Adrenal gland (tissue), 12 donors: ENCODE data around the gene CHD1L. TPM values are rescaled to one million over a fixed set of nuclear protein-coding genes. Genes with fewer than 3 reads are reported as not detected.

ENCODE experiments used
- DNase-seq, 7 donors: peaks; one replicate each; pipeline ENCODE4 v3.0.0-alpha.2; 2019 to 2020
- H3K27ac ChIP-seq, 5 donors: fragments of 200-600 bp; sonication (generic) in 4 of 5; 1 replicate in 3 of 5; 2 replicates in 2 of 5; pipeline versions ENCODE4 v1.5.1 to v1.8.0; 2016 to 2020; ENCODE audit warnings: mild to moderate bottlenecking in 1 of 5
- H3K27me3 ChIP-seq: fragments of 200-600 bp; 2 replicates; pipeline ENCODE4 v1.8.0; 2021
- H3K36me3 ChIP-seq, 2 donors: fragments of 200-600 bp; replicated peaks in 1 of 2; 1 replicate in 1 of 2; 2 replicates in 1 of 2; pipeline versions ENCODE4 v1.5.1 to v1.8.0; 2018 to 2022
- H3K4me1 ChIP-seq, 2 donors: fragments of 200-600 bp; replicated peaks in 1 of 2; 1 replicate in 1 of 2; 2 replicates in 1 of 2; pipeline versions ENCODE4 v1.5.1 to v1.8.0; 2018 to 2021
- H3K4me3 ChIP-seq, 4 donors: fragments of 200-600 bp; sonication (generic) in 3 of 4; one replicate each; pipeline ENCODE4 v1.5.1; 2016 to 2018
- H3K9me3 ChIP-seq, 3 donors: fragments of 200-600 bp; sonication (generic) in 1 of 3; replicated peaks in 1 of 3; 1 replicate in 2 of 3; 2 replicates in 1 of 3; pipeline versions ENCODE4 v1.5.1 to v1.8.0; 2016 to 2021
- CTCF ChIP-seq, 6 experiments: fragments of 450-650 bp in 4 of 6; fragments of 200-600 bp in 2 of 6; sonication (generic) in 1 of 6; IDR thresholded peaks; 1 replicate in 5 of 6; 2 replicates in 1 of 6; pipeline versions ENCODE4 v1.5.1 to v1.8.0; 2016 to 2021; ENCODE audit warnings: antibody characterized with exemption in 6 of 6, mild to moderate bottlenecking in 2 of 6, moderate library complexity in 1 of 6
- POLR2A ChIP-seq, 2 donors: fragments of 450-650 bp; IDR thresholded peaks; one replicate each; pipeline ENCODE4 v1.6.1; 2017; ENCODE audit warnings: antibody characterized with exemption in 2 of 2, mild to moderate bottlenecking in 2 of 2, moderate library complexity in 1 of 2
- WGBS, 4 donors: extraction: QIAGEN DNeasy Blood & Tissue Kit in 2 of 4; methylation state at CpG; one replicate each; pipeline versions ENCODE4 v1.1.5 to v1.1.7; 2013 to 2017; 5-methylcytosine and 5-hydroxymethylcytosine counted together
- intact Hi-C, 2 donors: fragments of 100-400 bp; cut with DNase I; formaldehyde crosslinking; loops; one replicate each; pipeline versions ENCODE4 v1.14.1 to v1.15.0; 2022 to 2023
- polyA plus RNA-seq, 3 donors: library from polyadenylated mRNA; stranded (reverse); fragments of 200-250 nt in 2 of 3; fragments of 350-450 nt in 1 of 3; fragmentation: Illumina TruSeq in 1 of 3; extraction: RNeasy Lipid Tissue Mini Kit (QIAGEN cat#74804) in 1 of 3; gene quantifications; one replicate each; pipeline ENCODE4 v1.2.3, GENCODE V29; 2013 to 2014
- total RNA-seq, 9 donors: library from RNA; depleted of rRNA in 4 of 9; stranded (reverse); fragments of >200 nt in 4 of 9; fragments of 120-200 nt in 1 of 9; fragmentation: NEBNext Ultra II Directional in 1 of 9; extraction: Animal tissue kit (Norgen Biotek cat#: 25700) in 1 of 9; gene quantifications; one replicate each; pipeline versions ENCODE4 v1.1.0 to v1.2.4, GENCODE V29; 2013 to 2023
- donor health status: healthy with polysubstance abuse.
- donor health status: Bipolar disorder and iron deficiency.
- donor health status: DM: yes; HTN: yes; CAD: no.
- donor health status: DM: no; HTN: no; CAD: no.
- donor health status: DM: no; HTN: no; CAD: no.
- donor health status: DM: yes; HTN: yes; CAD: no.

Gene CHD1L
- total and polyA plus RNA-seq, 12 donors = 11.8 to 28.9 (median 22.6) TPM

- intact Hi-C loops = no loop called here
- TF ChIP-seq CTCF (IDR thresholded peaks at IDR 0.05) = no peak
Measured at GRCh38 chr1:147272042-147272441, 29.6 kb downstream of the CHD1L start.

GRCh38 chr1:147273409-147274336 is 31.2 kb downstream of the CHD1L start:
- peak in 6 of 7 donors; percentile 19 to 64 (median 52) for DNase-seq
- Histone ChIP-seq H3K9me3 (no peaks in the 10 kb centered on the region), H3K27me3 (no peaks in the 10 kb centered on the region), H3K4me1 (peaks cover 8 to 14% of the 10 kb centered on the region in 2 donors), H3K4me3 (no peak overlapping the region), H3K36me3 (peaks cover 0 to 34% of the 10 kb centered on the region in 2 donors), H3K27ac (peak overlapping the region in 4 of 5 donors; percentile 46 to 65 (median 58))
- intact Hi-C loops = no loop called here
- WGBS, 4 donors = 38 to 46% (median 45%) methylated on average over 6 of the region's 6 CpGs
- TF ChIP-seq CTCF (IDR thresholded peaks at IDR 0.05) (peak; percentile 25 to 72 (median 55)), POLR2A (IDR thresholded peaks at IDR 0.05) (no peak)

More at GRCh38 chr1:147272042-147272441, 29.6 kb downstream of the CHD1L start:
- Histone ChIP-seq H3K36me3 (peaks cover 0 to 38% of the 10 kb centered on the region in 2 donors), H3K4me3 (no peak overlapping the region), H3K27ac (no peak overlapping the region), H3K9me3 (no peaks in the 10 kb centered on the region), H3K27me3 (no peaks in the 10 kb centered on the region), H3K4me1 (peaks cover 8 to 14% of the 10 kb centered on the region in 2 donors)
- DNase-seq = no peak
- 49 to 67% (median 57%) methylated on average over 3 of the region's 3 CpGs for WGBS, 4 donors

DNA sequence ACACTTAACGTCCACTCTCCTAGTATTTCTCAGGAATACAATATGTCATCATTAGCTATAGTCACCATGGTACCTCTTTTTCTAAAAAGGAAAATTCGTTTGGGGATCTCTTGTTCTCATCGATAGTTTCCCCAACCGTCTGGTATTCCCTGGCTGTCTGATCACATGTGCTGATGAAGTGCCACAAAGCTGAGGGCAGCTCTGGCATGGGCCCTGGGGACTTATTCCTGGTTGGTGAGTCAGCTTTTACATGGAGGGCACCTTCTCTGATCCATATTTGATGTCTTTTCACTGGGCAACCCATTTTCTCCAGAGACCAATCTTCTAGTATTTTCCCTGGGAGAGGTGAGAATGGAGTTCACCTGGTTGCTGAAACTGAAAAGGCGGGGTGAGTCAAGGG is 39.5 kb downstream of the CHD1L start:
- intact Hi-C loops = no loop called here
- H3K4me3 ChIP-seq = no peak overlapping the region
- no peak overlapping the region for H3K27ac ChIP-seq
- H3K4me1 ChIP-seq = no peaks in the 10 kb centered on the region
- no peak for TF ChIP-seq CTCF (IDR thresholded peaks at IDR 0.05)
- TF ChIP-seq POLR2A (IDR thresholded peaks at IDR 0.05) = no peak
- no peaks in the 10 kb centered on the region for H3K27me3 ChIP-seq
- no peaks in the 10 kb centered on the region for H3K9me3 ChIP-seq
- H3K36me3 ChIP-seq = peaks cover 0 to 64% of the 10 kb centered on the region in 2 donors
- 93 to 96% (median 96%) methylated on average over 5 of the region's 5 CpGs for WGBS, 4 donors
- no peak for DNase-seq

DNA sequence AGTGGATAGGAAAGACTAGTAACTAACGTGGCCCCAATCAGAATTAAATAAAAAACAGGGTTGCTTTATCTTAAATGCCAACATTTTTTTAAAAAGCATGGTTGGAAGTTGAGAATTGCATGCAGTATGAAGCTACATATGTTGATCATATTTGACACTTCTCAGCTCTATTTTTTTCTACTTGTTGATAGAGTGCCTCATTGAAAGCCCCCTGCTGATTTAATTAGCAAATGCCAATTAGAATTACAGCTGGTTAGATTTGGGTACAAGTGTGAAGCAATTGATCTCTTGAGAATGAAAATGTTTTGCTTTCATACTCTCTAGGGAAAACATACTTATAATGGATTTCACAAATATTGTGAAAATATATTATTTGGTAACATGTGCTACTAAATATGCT is 40.5 kb downstream of the CHD1L start:
- Histone ChIP-seq H3K27ac (no peak overlapping the region), H3K9me3 (no peaks in the 10 kb centered on the region), H3K27me3 (no peaks in the 10 kb centered on the region), H3K4me3 (no peak overlapping the region), H3K36me3 (peaks cover 0 to 56% of the 10 kb centered on the region in 2 donors), H3K4me1 (no peaks in the 10 kb centered on the region)
- intact Hi-C loops = no loop called here
- 82 to 91% (median 87%) methylated on average over 1 of the region's 1 CpG for WGBS, 4 donors
- no peak for DNase-seq
- TF ChIP-seq CTCF (IDR thresholded peaks at IDR 0.05) (no peak), POLR2A (IDR thresholded peaks at IDR 0.05) (no peak)
